HEK293 (cell line): Measurements from ENCODE around the gene ACOT9.

ENCODE experiments used
- CTCF ChIP-seq: fragments of 450-650 bp; formaldehyde crosslinking; IDR thresholded peaks from 2 replicates; pipeline ENCODE4 v1.5.1; 2016; ENCODE audit warnings: missing biosample characterization, missing genetic modification characterization
- KLF9 ChIP-seq: fragments of 450-650 bp; formaldehyde crosslinking; IDR thresholded peaks from 2 replicates; pipeline ENCODE4 v1.5.1; 2016; ENCODE audit warnings: missing biosample characterization, missing genetic modification characterization, low read depth
- REST ChIP-seq: fragments of 450-650 bp; formaldehyde crosslinking; IDR thresholded peaks from 2 replicates; pipeline ENCODE4 v1.5.1; 2016; ENCODE audit warnings: missing biosample characterization, missing genetic modification characterization
- SETDB1 ChIP-seq: IDR thresholded peaks from one replicate; pipeline ENCODE4 v1.6.1; 2017; ENCODE audit warnings: mild to moderate bottlenecking, low read length, moderate library complexity, mixed read lengths; ENCODE audit not compliant: insufficient read length
- ZBTB8A ChIP-seq: fragments of 450-650 bp; formaldehyde crosslinking; IDR thresholded peaks from 2 replicates; pipeline ENCODE4 v1.5.1; 2016; ENCODE audit warnings: missing biosample characterization, missing genetic modification characterization
- ZEB2 ChIP-seq: fragments of 450-650 bp; formaldehyde crosslinking; IDR thresholded peaks from 2 replicates; pipeline ENCODE4 v1.5.1; 2016; ENCODE audit warnings: missing biosample characterization, missing genetic modification characterization
- ZNF19 ChIP-seq: fragments of 450-650 bp; formaldehyde crosslinking; IDR thresholded peaks from 2 replicates; pipeline ENCODE4; 2016; ENCODE audit warnings: missing biosample characterization, missing genetic modification characterization, low read depth
- ZNF292 ChIP-seq: fragments of 450-650 bp; formaldehyde crosslinking; IDR thresholded peaks from 2 replicates; pipeline ENCODE4 v1.5.1; 2016; ENCODE audit warnings: low read depth, missing biosample characterization, missing genetic modification characterization, borderline replicate concordance
- ZNF311 ChIP-seq: fragments of 450-650 bp; formaldehyde crosslinking; IDR thresholded peaks from 2 replicates; pipeline ENCODE4 v1.5.1; 2017; ENCODE audit warnings: missing biosample characterization, missing genetic modification characterization, borderline replicate concordance
- ZNF660 ChIP-seq: fragments of 450-650 bp; IDR thresholded peaks from 2 replicates; pipeline ENCODE4 v1.5.1; 2018; ENCODE audit warnings: missing biosample characterization, mild to moderate bottlenecking, missing genetic modification characterization
- TF ChIP-seq, protein P1 (sequence below): fragments of 450-650 bp; formaldehyde crosslinking; IDR thresholded peaks from 2 replicates; pipeline ENCODE4 v1.5.1; 2016; ENCODE audit warnings: missing biosample characterization, missing genetic modification characterization

DNA sequence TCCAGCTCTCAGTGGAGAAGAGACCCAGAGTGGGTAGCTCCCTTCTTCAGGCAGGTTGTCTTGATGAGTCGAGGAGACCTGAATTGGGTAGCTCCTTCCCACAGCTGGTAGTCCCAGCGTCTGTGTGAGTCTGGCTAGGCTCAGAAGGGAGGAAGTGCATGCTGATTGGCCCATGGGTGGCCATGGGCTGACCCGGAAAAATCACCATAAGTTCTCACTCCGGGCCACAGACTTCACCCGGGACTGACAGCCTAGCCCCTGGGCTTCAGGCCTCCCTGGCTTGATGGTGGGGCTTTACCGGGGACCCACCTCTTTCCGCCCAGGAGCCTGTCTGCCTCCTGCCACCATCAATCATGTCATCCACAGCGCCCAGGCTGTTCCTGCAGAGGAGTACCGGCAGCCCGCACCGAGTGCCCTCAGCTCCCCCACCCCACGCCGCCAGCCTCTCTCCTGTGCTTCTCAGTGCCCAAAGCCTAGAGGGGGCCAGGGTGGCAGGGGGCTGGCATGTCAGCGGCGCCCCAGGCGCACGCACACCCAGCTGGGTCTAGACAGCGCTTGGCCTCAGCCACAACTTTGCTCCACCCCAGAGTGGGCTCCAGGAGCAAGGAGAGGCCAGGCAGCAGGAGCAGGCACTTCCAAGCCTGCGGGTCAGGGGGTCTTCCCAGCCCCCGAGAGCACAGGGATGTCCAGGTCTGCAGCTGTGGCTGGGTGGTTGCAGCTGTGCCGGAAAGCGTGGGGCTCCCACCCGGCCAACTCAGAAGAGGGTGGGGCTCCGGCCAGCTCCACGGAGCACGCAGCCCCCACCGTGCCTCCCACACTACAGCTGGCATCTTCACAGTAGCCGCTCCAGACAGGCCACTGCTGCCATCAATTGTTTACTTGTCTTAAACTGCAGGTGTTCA is 23.8 kb upstream of the ACOT9 start:
- TF ChIP-seq ZBTB8A (tag by site-specific recombination) (no peak), CTCF (tag by site-specific recombination) (no peak), KLF9 (no peak), ZNF660 (no peak), SETDB1 (peak; percentile 63), ZNF19 (tag by site-specific recombination) (no peak), ZNF292 (no peak), REST (tag by site-specific recombination) (no peak), ZEB2 (tag by site-specific recombination) (no peak), ZNF311 (no peak)
- TF ChIP-seq, protein P1, sequence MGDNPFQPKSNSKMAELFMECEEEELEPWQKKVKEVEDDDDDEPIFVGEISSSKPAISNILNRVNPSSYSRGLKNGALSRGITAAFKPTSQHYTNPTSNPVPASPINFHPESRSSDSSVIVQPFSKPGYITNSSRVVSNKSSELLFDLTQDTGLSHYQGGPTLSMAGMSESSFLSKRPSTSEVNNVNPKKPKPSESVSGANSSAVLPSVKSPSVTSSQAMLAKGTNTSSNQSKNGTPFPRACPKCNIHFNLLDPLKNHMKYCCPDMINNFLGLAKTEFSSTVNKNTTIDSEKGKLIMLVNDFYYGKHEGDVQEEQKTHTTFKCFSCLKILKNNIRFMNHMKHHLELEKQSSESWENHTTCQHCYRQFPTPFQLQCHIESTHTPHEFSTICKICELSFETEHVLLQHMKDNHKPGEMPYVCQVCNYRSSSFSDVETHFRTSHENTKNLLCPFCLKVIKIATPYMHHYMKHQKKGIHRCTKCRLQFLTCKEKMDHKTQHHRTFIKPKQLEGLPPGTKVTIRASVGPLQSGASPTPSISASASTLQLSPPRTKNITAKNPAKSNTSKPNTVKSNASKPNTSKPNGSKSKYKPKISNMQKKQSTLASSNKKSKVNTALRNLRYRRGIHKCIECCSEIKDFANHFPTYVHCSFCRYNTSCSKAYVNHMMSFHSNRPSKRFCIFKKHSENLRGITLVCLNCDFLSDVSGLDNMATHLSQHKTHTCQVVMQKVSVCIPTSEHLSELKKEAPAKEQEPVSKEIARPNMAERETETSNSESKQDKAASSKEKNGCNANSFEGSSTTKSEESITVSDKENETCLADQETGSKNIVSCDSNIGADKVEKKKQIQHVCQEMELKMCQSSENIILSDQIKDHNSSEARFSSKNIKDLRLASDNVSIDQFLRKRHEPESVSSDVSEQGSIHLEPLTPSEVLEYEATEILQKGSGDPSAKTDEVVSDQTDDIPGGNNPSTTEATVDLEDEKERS (tag by site-specific recombination): no peak
